ENCODE results near the gene LAMA2. TPM values are rescaled to one million over a fixed set of nuclear protein-coding genes. Genes with fewer than 3 reads are reported as not detected.

Gene LAMA2
- polyA plus RNA-seq, 3 donors, result not detected

DNA sequence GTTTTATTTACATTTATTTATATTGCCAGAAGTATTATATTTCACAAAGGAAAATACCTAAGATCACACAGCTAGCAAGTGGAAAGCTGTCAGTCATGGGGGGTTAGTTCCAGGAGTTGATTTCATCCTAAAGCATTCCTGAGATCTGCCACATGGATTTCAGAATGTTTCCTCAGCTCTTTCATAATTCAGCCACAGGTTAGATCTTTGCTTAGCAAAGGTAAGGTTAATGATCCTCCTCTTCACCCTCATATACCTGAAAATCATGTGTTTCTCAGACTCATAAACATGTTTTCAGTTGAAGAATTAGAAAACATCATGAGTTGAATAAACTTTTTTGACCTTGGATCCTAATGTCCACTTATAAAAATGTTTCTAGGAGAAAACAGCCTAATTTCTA lies 611.6 kb downstream of the LAMA2 start:
- Mint-ChIP-seq H3K27ac (no peak overlapping the region), H3K36me3 (peaks cover 0 to 2% of the 10 kb centered on the region in 2 donors), H3K27me3 (ENCODE audit: low read depth in 3 of 3) (no peaks in the 10 kb centered on the region), H3K9me3 (no peaks in the 10 kb centered on the region), H3K4me3 (no peak overlapping the region), H3K4me1 (peaks cover 30% of the 10 kb centered on the region)
- TF ChIP-seq, protein P1, sequence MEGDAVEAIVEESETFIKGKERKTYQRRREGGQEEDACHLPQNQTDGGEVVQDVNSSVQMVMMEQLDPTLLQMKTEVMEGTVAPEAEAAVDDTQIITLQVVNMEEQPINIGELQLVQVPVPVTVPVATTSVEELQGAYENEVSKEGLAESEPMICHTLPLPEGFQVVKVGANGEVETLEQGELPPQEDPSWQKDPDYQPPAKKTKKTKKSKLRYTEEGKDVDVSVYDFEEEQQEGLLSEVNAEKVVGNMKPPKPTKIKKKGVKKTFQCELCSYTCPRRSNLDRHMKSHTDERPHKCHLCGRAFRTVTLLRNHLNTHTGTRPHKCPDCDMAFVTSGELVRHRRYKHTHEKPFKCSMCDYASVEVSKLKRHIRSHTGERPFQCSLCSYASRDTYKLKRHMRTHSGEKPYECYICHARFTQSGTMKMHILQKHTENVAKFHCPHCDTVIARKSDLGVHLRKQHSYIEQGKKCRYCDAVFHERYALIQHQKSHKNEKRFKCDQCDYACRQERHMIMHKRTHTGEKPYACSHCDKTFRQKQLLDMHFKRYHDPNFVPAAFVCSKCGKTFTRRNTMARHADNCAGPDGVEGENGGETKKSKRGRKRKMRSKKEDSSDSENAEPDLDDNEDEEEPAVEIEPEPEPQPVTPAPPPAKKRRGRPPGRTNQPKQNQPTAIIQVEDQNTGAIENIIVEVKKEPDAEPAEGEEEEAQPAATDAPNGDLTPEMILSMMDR (IDR thresholded peaks at IDR 0.05), result no peak
- Histone ChIP-seq H3K36me3 (replicated peaks in 1 of 2; ENCODE audit: control insufficient read depth in 1 of 2, insufficient read depth in 2 of 2, low read length in 2 of 2) (no peaks in the 10 kb centered on the region), H3K4me2 (replicated peaks; ENCODE audit: extremely low read depth, low read length, poor library complexity, severe bottlenecking) (no peak overlapping the region), H4K20me1 (ENCODE audit: insufficient read depth, low read length) (no peaks in the 10 kb centered on the region), H3K27ac (ENCODE audit: low read depth in 1 of 2, low read length in 2 of 2) (no peak overlapping the region), H3K4me1 (ENCODE audit: control insufficient read depth in 1 of 2, insufficient read depth in 2 of 2, low read length in 2 of 2) (peaks cover 29% of the 10 kb centered on the region in 2 donors), H3K9ac (ENCODE audit: insufficient read depth, low read length, poor library complexity, severe bottlenecking) (no peak overlapping the region), H3K27me3 (ENCODE audit: control insufficient read depth in 2 of 2, insufficient read depth in 2 of 2, low read length in 2 of 2) (no peaks in the 10 kb centered on the region), H3K4me3 (replicated peaks in 1 of 3; ENCODE audit: low read depth in 2 of 3, low read length in 3 of 3) (no peak overlapping the region), H2AFZ (ENCODE audit: insufficient read depth, low read depth, low read length, poor library complexity, severe bottlenecking) (no peak overlapping the region), H3K79me2 (ENCODE audit: insufficient read depth, low read length) (no peaks in the 10 kb centered on the region), H3K9me3 (replicated peaks in 1 of 2; ENCODE audit: control insufficient read depth in 1 of 2, insufficient read depth in 1 of 2, low read length in 2 of 2) (no peaks in the 10 kb centered on the region)
- intact Hi-C loops (cut with micrococcal nuclease), result no loop called here
- DNase-seq, result no peak

DNA sequence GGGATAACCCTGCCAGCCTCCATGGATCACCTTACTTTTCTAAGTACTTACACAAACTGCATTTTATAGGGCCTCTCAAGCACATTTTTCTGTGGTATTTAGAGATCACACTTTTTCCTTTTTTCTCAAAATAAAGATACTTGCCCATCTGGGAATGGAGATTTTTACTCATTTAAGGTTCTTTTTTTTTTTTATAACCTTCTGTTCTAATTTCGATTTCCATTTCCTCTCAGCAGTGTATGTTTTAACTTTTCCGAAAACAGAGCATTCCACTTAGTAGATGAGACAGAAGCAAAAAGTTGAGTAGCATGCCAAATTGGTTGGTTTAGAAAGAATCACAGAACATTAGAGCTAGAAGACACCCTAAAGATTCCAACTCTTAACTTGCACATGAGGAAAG lies 612.7 kb downstream of the LAMA2 start:
- intact Hi-C loops (cut with micrococcal nuclease), result no loop called here
- Histone ChIP-seq H3K9ac (ENCODE audit: insufficient read depth, low read length, poor library complexity, severe bottlenecking) (no peak overlapping the region), H4K20me1 (ENCODE audit: insufficient read depth, low read length) (no peaks in the 10 kb centered on the region), H3K4me2 (replicated peaks; ENCODE audit: extremely low read depth, low read length, poor library complexity, severe bottlenecking) (no peak overlapping the region), H3K27me3 (ENCODE audit: control insufficient read depth in 2 of 2, insufficient read depth in 2 of 2, low read length in 2 of 2) (no peaks in the 10 kb centered on the region), H3K36me3 (replicated peaks in 1 of 2; ENCODE audit: control insufficient read depth in 1 of 2, insufficient read depth in 2 of 2, low read length in 2 of 2) (no peaks in the 10 kb centered on the region), H3K4me3 (replicated peaks in 1 of 3; ENCODE audit: low read depth in 2 of 3, low read length in 3 of 3) (no peak overlapping the region), H3K4me1 (ENCODE audit: control insufficient read depth in 1 of 2, insufficient read depth in 2 of 2, low read length in 2 of 2) (peaks cover 26 to 27% of the 10 kb centered on the region in 2 donors), H3K79me2 (ENCODE audit: insufficient read depth, low read length) (no peaks in the 10 kb centered on the region), H3K27ac (ENCODE audit: low read depth in 1 of 2, low read length in 2 of 2) (no peak overlapping the region), H3K9me3 (replicated peaks in 1 of 2; ENCODE audit: control insufficient read depth in 1 of 2, insufficient read depth in 1 of 2, low read length in 2 of 2) (no peaks in the 10 kb centered on the region), H2AFZ (ENCODE audit: insufficient read depth, low read depth, low read length, poor library complexity, severe bottlenecking) (no peak overlapping the region)
- no peak overlapping the region for H3K27ac Mint-ChIP-seq
- DNase-seq, result no peak
- H3K9me3 Mint-ChIP-seq, result no peaks in the 10 kb centered on the region
- peaks cover 0 to 2% of the 10 kb centered on the region in 2 donors for H3K36me3 Mint-ChIP-seq
- H3K4me3 Mint-ChIP-seq, result no peak overlapping the region
- WGBS (ENCODE audit: insufficient coverage), result no CpG with 5 or more reads among the region's 2 CpGs
- peaks cover 30% of the 10 kb centered on the region for H3K4me1 Mint-ChIP-seq
- TF ChIP-seq, protein P1 (IDR thresholded peaks at IDR 0.05), result no peak
- H3K27me3 Mint-ChIP-seq (ENCODE audit: low read depth in 3 of 3), result no peaks in the 10 kb centered on the region
